HFF-Myc (cell line): ENCODE data around the gene ZNF385D.
A peak's percentile ranks its signal among the peaks of the same experiment; 100 is the strongest.

Experiments
- DNase-seq: peaks from one replicate; pipeline ENCODE4 v3.0.0-alpha.2; 2011; ENCODE audit warnings: low read depth; ENCODE audit errors: extremely low read depth
- H3K4me3 ChIP-seq: replicated peaks from 2 replicates; pipeline ENCODE4 v1.5.1; 2011; ENCODE audit warnings: low read depth, mild to moderate bottlenecking, control low read depth, low read length
- TF ChIP-seq, protein P1 (sequence below): IDR thresholded peaks from 2 replicates; pipeline ENCODE4 v1.5.1; 2012; ENCODE audit warnings: mild to moderate bottlenecking, low read depth, low read length, control low read depth; ENCODE audit errors: missing control alignments

Gene ZNF385D

DNA sequence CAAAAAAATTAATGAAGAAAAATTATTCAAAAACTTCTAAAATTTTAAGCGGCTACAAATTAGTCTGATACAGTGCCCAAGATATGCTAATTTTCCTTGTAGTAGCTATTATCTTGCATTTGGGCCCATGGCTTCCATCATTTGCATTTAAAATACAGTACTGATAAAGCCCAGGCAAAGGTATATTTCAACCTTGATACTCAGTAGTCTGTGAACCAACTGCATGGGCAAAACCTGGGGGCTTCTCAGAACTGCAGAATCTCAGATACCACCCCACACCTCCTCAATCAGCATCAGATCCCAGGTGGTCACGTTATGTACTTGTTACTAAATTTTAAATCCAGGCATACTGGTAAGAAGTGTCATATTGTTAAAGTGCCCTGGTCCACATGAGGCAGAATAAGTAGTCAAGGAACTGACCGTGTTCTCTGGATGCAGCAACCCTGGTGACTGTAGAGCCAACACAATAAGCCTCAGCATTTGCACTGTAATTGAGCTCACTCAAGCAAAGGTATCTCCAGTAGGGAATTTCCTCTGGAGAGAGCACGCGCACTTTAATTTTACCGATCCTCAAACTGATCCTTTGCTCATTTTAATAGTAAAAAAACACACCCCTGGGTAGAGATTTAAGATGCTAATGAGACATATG, 31.9 kb downstream of the ZNF385D start:
- TF ChIP-seq, protein P1, sequence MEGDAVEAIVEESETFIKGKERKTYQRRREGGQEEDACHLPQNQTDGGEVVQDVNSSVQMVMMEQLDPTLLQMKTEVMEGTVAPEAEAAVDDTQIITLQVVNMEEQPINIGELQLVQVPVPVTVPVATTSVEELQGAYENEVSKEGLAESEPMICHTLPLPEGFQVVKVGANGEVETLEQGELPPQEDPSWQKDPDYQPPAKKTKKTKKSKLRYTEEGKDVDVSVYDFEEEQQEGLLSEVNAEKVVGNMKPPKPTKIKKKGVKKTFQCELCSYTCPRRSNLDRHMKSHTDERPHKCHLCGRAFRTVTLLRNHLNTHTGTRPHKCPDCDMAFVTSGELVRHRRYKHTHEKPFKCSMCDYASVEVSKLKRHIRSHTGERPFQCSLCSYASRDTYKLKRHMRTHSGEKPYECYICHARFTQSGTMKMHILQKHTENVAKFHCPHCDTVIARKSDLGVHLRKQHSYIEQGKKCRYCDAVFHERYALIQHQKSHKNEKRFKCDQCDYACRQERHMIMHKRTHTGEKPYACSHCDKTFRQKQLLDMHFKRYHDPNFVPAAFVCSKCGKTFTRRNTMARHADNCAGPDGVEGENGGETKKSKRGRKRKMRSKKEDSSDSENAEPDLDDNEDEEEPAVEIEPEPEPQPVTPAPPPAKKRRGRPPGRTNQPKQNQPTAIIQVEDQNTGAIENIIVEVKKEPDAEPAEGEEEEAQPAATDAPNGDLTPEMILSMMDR = no peak
- no peak overlapping the region for H3K4me3 ChIP-seq
- DNase-seq = no peak

DNA sequence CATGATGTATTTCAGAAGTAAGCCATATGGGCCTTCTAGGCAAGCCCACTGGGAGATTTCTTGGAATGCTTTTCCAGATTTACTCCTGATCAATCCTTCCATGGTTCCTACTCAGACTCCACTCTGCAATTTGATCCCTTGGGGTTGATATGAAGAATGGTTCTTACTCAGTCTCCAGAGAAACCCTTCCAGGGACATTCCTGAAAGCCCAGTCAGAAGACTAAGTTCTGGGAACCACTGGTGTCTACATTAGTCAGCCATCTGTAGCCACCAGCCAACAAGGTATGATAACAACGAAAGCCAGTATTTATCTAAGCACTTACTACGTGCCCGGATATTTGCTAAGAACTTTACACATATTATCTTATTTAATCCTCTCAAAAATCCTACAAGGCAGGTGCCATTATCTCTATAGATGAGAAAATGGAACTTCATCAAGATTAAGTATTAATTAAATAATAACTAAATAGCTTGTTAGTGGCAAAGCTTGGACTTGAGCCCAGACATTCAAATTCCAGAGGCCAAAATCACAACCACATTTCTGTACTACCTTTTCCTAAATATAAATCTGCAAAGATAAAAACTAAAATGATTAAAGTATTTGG, 32.7 kb downstream of the ZNF385D start:
- TF ChIP-seq, protein P1 = no peak
- peak; percentile 59 for DNase-seq

DNA sequence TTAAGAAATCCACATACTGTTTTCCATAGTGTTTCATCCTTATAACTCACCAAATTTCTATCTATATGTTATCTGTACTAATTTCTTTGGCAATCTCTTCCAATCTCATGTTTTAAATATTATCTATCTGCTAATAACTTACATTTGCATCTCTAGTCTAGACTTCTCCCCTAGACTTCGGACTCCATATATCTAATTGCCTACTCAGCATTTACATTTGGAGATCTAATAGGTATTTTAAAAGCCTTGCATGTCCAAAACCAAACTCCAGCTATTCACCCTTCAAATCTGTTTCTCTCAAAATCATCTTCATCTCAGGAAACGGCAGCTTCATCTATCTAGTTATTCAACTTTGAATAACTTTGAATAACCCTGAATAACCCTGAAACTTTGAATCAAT, 35.3 kb downstream of the ZNF385D start:
- TF ChIP-seq, protein P1 = no peak
- H3K4me3 ChIP-seq = no peak overlapping the region
- DNase-seq = no peak

More for the DNA sequence above, 32.7 kb downstream of the ZNF385D start:
- H3K4me3 ChIP-seq = no peak overlapping the region

DNA sequence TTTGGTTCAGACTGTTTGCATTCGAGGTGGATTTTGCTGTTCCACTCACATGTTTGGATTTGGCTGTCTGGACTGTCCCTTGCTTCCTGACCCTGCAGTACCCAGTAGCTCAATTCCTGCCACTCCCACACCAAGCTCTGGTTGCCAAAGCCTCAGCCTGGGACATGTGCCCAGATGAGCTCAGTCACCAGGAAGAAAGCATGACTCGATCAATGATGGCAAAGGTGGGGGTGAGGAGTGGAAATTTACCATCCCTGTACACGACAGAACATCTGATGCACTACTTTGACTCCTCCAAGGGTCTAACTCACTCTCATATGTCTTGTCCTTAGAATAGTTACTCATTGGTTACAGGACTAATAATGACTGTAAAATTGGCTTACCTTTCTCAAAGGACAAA, 45.2 kb downstream of the ZNF385D start:
- DNase-seq = peak; percentile 20
- no peak overlapping the region for H3K4me3 ChIP-seq
- TF ChIP-seq, protein P1 = no peak

DNA sequence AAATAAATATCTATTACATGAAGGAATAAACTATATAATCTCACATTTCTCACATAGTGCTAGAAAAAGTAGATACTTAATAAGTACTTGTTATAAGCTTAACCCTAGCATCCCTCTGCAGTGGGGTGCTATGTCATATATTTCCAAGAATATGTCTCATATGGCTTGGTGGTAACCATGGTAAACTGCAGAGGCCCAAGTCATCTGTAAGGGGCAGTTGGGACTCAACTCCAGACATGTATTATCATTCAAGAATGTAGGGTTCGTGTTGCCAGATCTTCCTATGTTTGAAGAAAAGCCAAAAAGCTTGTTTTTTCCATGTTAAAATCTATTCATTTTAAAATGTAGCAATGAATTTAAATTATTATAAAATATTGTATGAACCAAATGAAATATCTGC, 46.2 kb downstream of the ZNF385D start:
- no peak overlapping the region for H3K4me3 ChIP-seq
- no peak for DNase-seq
- TF ChIP-seq, protein P1 = no peak

DNA sequence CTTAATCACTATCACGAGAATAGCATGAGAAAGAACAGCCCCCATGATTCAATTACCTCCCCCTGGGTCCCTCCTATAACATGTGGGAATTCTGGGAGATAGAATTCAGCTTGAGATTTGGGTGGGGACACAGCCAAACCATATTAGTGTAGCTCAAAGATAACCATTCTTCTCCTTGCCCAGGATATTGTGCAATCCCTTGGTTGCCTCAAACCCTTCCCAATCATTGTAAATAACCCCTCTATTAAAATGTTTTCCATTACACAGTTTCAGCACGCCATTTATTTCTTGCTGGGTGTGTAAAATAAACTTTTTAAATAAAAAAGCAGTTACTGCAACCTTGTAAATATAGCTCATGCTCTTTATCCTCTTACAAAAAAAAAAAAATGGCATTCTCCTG, 47.7 kb downstream of the ZNF385D start:
- TF ChIP-seq, protein P1 = no peak
- H3K4me3 ChIP-seq = no peak overlapping the region
- no peak for DNase-seq

DNA sequence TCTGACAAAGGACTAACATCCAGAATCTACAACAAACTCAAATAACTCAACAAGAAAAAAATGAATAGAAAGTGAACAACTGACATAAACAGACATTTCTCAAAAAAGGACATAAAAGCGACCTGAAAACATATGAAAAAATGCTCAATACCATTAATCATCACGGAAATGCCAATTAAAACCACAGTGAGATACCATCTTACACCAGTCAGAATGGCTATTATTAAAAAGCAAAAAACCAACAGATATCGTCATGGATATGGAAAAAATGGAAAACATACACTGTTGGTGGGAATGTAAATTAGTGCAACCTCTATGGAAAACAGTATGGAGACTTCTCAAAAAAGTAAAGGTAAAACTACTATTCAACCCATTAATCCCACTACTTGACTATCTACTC, 53.3 kb downstream of the ZNF385D start:
- TF ChIP-seq, protein P1 = no peak
- no peak for DNase-seq
- no peak overlapping the region for H3K4me3 ChIP-seq
